Measurements from ENCODE around the gene TFEB. TPM values are rescaled to one million over a fixed set of nuclear protein-coding genes. Genes with fewer than 3 reads are reported as not detected.

The TFEB gene
- total RNA-seq, 1 donor from 2014 or later, result 3.8 TPM

DNA sequence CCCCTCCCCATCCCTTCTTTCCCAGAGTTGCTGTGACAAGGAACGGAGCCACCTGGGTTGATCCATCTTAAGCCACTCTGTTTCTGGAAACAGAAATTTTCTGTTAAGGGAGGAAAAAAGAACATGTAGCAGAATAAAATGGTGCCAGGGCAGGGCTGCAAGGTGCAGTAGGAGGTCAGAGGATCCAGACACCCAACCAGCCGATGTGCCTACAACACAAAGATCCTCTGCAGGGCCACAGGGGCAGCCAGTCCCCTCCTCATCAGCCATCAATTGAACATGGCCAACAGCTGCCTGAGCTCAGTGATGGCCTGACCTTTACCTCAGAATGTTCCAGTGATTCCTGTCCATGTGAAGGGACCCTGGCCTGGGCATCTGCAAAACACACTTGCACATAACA lies 85.3 kb downstream of the TFEB start:
- Mint-ChIP-seq H3K4me3 (no peak overlapping the region), H3K9me3 (no peaks in the 10 kb centered on the region), H3K27ac (no peak overlapping the region), H3K36me3 (peaks cover 35% of the 10 kb centered on the region), H3K27me3 (ENCODE audit: low read depth) (no peaks in the 10 kb centered on the region), H3K4me1 (peaks cover 46% of the 10 kb centered on the region)
- TF ChIP-seq, protein P1, sequence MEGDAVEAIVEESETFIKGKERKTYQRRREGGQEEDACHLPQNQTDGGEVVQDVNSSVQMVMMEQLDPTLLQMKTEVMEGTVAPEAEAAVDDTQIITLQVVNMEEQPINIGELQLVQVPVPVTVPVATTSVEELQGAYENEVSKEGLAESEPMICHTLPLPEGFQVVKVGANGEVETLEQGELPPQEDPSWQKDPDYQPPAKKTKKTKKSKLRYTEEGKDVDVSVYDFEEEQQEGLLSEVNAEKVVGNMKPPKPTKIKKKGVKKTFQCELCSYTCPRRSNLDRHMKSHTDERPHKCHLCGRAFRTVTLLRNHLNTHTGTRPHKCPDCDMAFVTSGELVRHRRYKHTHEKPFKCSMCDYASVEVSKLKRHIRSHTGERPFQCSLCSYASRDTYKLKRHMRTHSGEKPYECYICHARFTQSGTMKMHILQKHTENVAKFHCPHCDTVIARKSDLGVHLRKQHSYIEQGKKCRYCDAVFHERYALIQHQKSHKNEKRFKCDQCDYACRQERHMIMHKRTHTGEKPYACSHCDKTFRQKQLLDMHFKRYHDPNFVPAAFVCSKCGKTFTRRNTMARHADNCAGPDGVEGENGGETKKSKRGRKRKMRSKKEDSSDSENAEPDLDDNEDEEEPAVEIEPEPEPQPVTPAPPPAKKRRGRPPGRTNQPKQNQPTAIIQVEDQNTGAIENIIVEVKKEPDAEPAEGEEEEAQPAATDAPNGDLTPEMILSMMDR (IDR thresholded peaks at IDR 0.05; ENCODE audit: unreplicated experiment), result no peak
- no peak for DNase-seq (ENCODE audit: low spot score in 2 of 2, unreplicated experiment in 2 of 2)

DNA sequence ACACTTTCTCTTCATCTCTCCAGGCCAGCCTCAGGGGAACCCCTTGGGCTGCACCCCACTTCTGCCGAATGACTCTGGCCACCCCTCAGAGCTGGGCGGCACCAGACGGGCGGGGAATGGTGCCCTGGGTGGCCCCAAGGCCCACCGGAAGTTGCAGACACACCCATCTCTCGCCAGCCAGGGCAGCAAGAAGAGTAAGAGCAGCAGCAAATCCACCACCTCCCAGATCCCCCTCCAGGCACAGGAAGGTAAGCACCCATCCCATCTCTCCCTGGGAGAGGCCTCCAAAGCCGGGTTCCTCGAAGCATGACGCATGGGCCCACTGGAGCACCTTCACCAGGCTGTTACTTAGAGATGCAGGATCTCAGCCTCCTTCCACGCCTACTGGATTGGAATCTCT lies 85.8 kb downstream of the TFEB start:
- Mint-ChIP-seq H3K36me3 (peaks cover 35% of the 10 kb centered on the region), H3K9me3 (no peaks in the 10 kb centered on the region), H3K4me3 (no peak overlapping the region)

DNA sequence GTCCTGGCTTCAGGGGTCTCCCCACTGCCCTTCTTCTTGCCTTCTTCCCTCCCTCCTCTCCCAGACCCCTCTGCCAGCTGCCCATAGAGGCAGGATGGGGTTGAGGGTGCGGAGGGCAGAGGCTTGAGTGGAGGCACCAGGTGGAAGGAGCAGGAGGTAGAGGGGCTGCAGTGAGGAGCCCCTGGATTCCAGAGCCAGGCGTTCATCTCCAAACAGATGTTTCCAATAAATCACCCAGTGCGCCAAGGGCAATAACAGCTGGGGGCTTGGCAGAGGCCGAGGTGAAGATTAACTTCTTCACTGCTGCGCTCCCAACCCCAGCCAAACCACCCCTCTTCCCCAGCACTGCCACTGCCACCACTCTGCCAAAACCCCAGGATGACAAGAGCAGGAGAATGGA lies 86.5 kb downstream of the TFEB start:
- no peak for DNase-seq (ENCODE audit: low spot score in 2 of 2, unreplicated experiment in 2 of 2)
- H3K27ac Mint-ChIP-seq, result peak overlapping the region; percentile 9
- peaks cover 46% of the 10 kb centered on the region for H3K4me1 Mint-ChIP-seq
- no peak overlapping the region for H3K4me3 Mint-ChIP-seq
- TF ChIP-seq, protein P1 (IDR thresholded peaks at IDR 0.05; ENCODE audit: unreplicated experiment), result no peak
- H3K9me3 Mint-ChIP-seq, result no peaks in the 10 kb centered on the region
- H3K36me3 Mint-ChIP-seq, result peaks cover 35% of the 10 kb centered on the region
- H3K27me3 Mint-ChIP-seq (ENCODE audit: low read depth), result no peaks in the 10 kb centered on the region

More for the DNA sequence above, 85.8 kb downstream of the TFEB start:
- peaks cover 46% of the 10 kb centered on the region for H3K4me1 Mint-ChIP-seq
- no peak for DNase-seq (ENCODE audit: low spot score in 2 of 2, unreplicated experiment in 2 of 2)
- TF ChIP-seq, protein P1 (IDR thresholded peaks at IDR 0.05; ENCODE audit: unreplicated experiment), result no peak
- H3K27ac Mint-ChIP-seq, result no peak overlapping the region
- no peaks in the 10 kb centered on the region for H3K27me3 Mint-ChIP-seq (ENCODE audit: low read depth)

DNA sequence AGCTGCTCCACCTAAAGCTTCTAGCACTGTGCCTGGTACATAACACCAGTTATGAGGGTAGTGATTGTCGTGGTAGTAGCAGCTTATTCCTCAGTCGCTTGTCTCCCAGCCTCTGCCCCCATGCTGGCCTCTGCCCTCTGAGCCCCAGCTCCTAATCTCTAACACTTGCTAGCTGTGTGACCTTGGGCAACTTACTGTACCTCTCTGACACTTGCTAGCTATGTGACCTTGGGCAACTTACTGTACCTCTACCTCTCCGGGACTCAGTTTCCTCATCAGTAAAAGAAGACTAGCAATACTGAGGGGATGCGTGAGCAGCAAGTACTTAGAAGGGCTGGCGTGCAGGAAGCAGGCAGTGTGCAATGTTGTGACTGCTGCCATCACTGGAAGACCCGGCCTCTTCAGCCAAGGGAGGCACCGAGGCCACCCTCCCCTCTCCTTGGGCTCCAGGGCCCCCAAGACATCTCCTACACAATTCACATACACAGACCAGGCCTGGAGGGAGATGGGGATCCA lies 87.3 kb downstream of the TFEB start:
- peaks cover 36% of the 10 kb centered on the region for H3K36me3 Mint-ChIP-seq
- TF ChIP-seq, protein P1 (IDR thresholded peaks at IDR 0.05; ENCODE audit: unreplicated experiment), result no peak
- H3K9me3 Mint-ChIP-seq, result no peaks in the 10 kb centered on the region
- DNase-seq (ENCODE audit: low spot score in 2 of 2, unreplicated experiment in 2 of 2), result no peak
- no peaks in the 10 kb centered on the region for H3K27me3 Mint-ChIP-seq (ENCODE audit: low read depth)
- H3K4me1 Mint-ChIP-seq, result peaks cover 48% of the 10 kb centered on the region
- no peak overlapping the region for H3K27ac Mint-ChIP-seq
- no peak overlapping the region for H3K4me3 Mint-ChIP-seq

DNA sequence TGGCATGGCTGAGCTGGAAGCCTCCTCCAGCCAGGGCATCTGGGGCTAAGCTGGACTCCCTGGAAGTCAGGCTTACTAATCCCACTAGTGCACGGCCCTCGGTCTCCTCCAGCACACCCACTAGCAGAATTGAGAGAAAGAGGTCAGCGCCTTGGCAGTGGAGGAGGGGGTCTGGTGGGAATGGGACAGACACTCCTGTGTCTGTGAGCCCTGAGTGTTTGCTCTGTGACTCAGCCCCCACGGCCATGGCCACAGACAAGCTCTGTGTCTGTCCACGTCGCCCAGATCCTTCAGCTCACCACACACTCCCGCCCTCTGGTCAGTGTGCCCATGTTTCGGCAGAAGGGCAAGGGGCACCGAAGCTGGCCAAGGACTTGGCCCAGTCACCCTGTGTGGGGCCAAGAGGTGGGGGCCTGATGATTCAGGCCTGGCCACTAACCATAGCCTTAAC lies 88.3 kb downstream of the TFEB start:
- Mint-ChIP-seq H3K4me1 (peaks cover 50% of the 10 kb centered on the region), H3K27ac (no peak overlapping the region), H3K36me3 (peaks cover 37% of the 10 kb centered on the region), H3K9me3 (no peaks in the 10 kb centered on the region), H3K4me3 (no peak overlapping the region), H3K27me3 (ENCODE audit: low read depth) (no peaks in the 10 kb centered on the region)
- DNase-seq (ENCODE audit: low spot score in 2 of 2, unreplicated experiment in 2 of 2), result no peak
- TF ChIP-seq, protein P1 (IDR thresholded peaks at IDR 0.05; ENCODE audit: unreplicated experiment), result no peak

Data from mesothelial cell of epicardium (in vitro differentiated cells).